Measurements from ENCODE around the gene EDNRB.

GRCh38 chr13:77874406-77874805 is 44.2 kb downstream of the EDNRB start:
- no peak for TF ChIP-seq CTCF (IDR thresholded peaks at IDR 0.05; ENCODE audit: insufficient read depth, low read length)
- no peak for TF ChIP-seq GABPA (IDR thresholded peaks at IDR 0.05; ENCODE audit: low read depth)
- no peak for TF ChIP-seq REST (IDR thresholded peaks at IDR 0.05; ENCODE audit: insufficient replicate concordance, low read depth)
